ENCODE measurements around the gene TP53RK.

TP53RK gene

GRCh38 chr20:46644733-46645132 is 44.5 kb downstream of the TP53RK start:
- H3K4me1 Mint-ChIP-seq, result no peaks in the 10 kb centered on the region
- ATAC-seq (replicated peaks; ENCODE audit: extremely low read depth, poor library complexity, severe bottlenecking) (no peak), DNase-seq (ENCODE audit: low spot score in 2 of 2) (no peak)
- H3K9me3 Mint-ChIP-seq, result no peaks in the 10 kb centered on the region
- H3K27ac Mint-ChIP-seq (ENCODE audit: low read depth), result no peak overlapping the region
- no peaks in the 10 kb centered on the region for H3K36me3 Mint-ChIP-seq (ENCODE audit: insufficient read depth)
- H3K4me3 Mint-ChIP-seq, result no peak overlapping the region
- H3K27me3 Mint-ChIP-seq, result peaks cover 47% of the 10 kb centered on the region

DNA sequence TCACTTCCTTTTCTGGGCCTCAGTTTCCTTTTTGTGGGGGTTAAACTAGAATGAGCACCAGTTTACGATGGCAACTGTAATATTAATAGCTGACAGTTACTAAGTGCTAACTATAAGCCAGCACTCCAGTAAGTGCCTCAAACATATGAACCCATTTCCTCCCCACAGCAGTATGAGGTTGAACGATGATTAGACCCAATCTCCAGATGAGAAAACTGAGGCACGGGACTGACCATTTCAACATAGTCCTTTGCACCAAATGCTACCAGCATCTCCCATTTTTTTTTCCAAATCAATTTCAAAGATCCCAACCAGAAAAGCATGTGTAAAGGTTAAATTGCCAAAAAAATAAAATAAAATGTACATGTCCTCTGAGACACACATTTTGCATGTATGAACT is 45.1 kb downstream of the TP53RK start:
- ATAC-seq (replicated peaks; ENCODE audit: extremely low read depth, poor library complexity, severe bottlenecking), result no peak

DNA sequence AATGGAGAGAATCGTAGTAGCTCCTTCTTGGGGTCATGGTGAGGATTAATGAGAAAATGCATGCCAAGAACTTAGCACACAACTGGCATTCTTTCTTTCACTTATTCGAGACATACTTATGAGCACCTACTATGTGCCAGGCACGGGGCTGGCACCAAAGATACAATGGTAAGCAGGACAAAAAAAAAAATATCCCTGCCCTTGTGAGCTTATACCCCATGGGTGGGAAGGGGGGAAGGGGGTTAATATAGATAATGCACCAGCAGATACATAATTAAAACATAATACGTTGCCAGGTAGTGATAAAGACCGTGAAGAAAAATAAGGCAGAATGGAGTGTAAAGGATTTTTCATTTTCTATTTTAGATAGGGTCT is 46.3 kb downstream of the TP53RK start:
- Mint-ChIP-seq H3K4me3 (no peak overlapping the region), H3K4me1 (no peaks in the 10 kb centered on the region), H3K27ac (ENCODE audit: low read depth) (no peak overlapping the region), H3K36me3 (ENCODE audit: insufficient read depth) (no peaks in the 10 kb centered on the region), H3K9me3 (no peaks in the 10 kb centered on the region), H3K27me3 (peaks cover 56% of the 10 kb centered on the region)
- ATAC-seq (replicated peaks; ENCODE audit: extremely low read depth, poor library complexity, severe bottlenecking) (no peak), DNase-seq (ENCODE audit: low spot score in 2 of 2) (no peak)

More for the DNA sequence above, 45.1 kb downstream of the TP53RK start:
- Mint-ChIP-seq H3K36me3 (ENCODE audit: insufficient read depth) (no peaks in the 10 kb centered on the region), H3K27ac (ENCODE audit: low read depth) (no peak overlapping the region), H3K4me1 (no peaks in the 10 kb centered on the region), H3K9me3 (no peaks in the 10 kb centered on the region), H3K27me3 (peaks cover 47% of the 10 kb centered on the region), H3K4me3 (no peak overlapping the region)
- DNase-seq (ENCODE audit: low spot score in 2 of 2), result no peak

DNA sequence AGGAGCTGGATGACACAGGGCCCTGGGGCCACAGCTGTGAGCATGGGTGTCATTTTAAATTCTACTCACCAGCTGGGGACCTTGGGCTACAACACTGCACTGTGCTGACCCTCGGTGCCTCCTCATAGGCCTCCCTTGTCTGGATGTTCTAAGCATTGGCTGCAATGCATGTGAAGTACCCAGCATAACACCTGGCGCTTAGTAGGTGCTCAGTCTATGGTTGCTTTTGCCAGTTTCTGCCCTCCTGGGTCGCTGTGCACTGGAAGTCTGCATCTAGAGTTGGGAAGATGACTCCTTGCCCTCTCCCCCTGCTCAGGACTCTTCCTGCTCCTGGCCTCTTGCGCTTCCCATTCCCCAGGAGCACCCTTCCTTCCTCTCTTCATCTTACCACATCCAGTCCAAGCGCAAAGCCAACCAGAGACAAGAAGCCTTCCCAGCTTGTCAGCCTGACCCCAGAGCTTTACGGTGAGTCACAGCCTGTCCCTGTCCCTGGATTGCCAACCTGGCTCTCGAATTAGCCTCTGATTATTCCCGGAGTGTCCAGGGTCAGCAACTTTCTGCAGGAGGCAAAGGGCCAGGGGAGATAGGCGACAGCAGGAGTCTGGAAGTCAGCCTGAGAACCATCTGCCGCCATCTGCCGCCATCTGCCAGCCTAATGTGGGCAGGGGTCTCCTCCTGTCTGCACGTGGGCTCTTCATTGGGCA is 46.8 kb downstream of the TP53RK start:
- Mint-ChIP-seq H3K9me3 (no peaks in the 10 kb centered on the region), H3K36me3 (ENCODE audit: insufficient read depth) (no peaks in the 10 kb centered on the region), H3K27me3 (peaks cover 62% of the 10 kb centered on the region), H3K27ac (ENCODE audit: low read depth) (no peak overlapping the region), H3K4me3 (no peak overlapping the region), H3K4me1 (no peaks in the 10 kb centered on the region)
- DNase-seq (ENCODE audit: low spot score in 2 of 2) (no peak), ATAC-seq (replicated peaks; ENCODE audit: extremely low read depth, poor library complexity, severe bottlenecking) (no peak)

- H3K4me1 Mint-ChIP-seq, result no peaks in the 10 kb centered on the region
- H3K36me3 Mint-ChIP-seq (ENCODE audit: insufficient read depth), result no peaks in the 10 kb centered on the region
- H3K27me3 Mint-ChIP-seq, result peaks cover 67% of the 10 kb centered on the region
- ATAC-seq (replicated peaks; ENCODE audit: extremely low read depth, poor library complexity, severe bottlenecking) (no peak), DNase-seq (ENCODE audit: low spot score in 2 of 2) (no peak)
- H3K27ac Mint-ChIP-seq (ENCODE audit: low read depth), result no peak overlapping the region
- no peak overlapping the region for H3K4me3 Mint-ChIP-seq
- H3K9me3 Mint-ChIP-seq, result no peaks in the 10 kb centered on the region
These were observed 47.8 kb downstream of the TP53RK start for GRCh38 chr20:46641424-46641823.

GRCh38 chr20:46640536-46641311 is 48.5 kb downstream of the TP53RK start:
- H3K36me3 Mint-ChIP-seq (ENCODE audit: insufficient read depth), result no peaks in the 10 kb centered on the region
- no peak overlapping the region for H3K27ac Mint-ChIP-seq (ENCODE audit: low read depth)
- ATAC-seq (replicated peaks; ENCODE audit: extremely low read depth, poor library complexity, severe bottlenecking), result no peak

DNA sequence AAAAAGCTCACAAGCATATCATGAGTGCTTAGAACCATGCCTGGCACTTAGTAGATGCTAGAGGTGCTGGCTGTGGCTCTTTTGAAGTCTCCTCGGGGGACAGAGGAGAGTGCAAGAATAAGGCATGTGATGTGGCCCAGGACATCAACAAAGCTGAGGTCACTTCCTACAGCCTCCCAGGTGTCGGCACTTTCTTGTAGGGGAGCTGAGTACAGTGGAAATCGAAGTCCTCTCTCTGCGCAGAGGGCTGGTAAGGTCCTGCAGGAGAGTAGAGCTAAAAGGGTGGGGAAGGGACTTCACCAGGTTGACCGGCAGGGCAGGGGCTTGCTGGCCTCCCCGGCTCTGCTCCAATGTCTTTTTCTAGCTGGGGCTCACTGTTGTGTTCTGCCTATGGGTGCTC is 49.2 kb downstream of the TP53RK start:
- Mint-ChIP-seq H3K27ac (ENCODE audit: low read depth) (no peak overlapping the region), H3K4me3 (no peak overlapping the region), H3K9me3 (no peaks in the 10 kb centered on the region), H3K36me3 (ENCODE audit: insufficient read depth) (no peaks in the 10 kb centered on the region), H3K4me1 (no peaks in the 10 kb centered on the region), H3K27me3 (peaks cover 80% of the 10 kb centered on the region)
- no peak for DNase-seq (ENCODE audit: low spot score in 2 of 2)
- no peak for ATAC-seq (replicated peaks; ENCODE audit: extremely low read depth, poor library complexity, severe bottlenecking)

More at GRCh38 chr20:46640536-46641311, 48.5 kb downstream of the TP53RK start:
- no peak overlapping the region for H3K4me3 Mint-ChIP-seq
- H3K27me3 Mint-ChIP-seq, result peaks cover 74% of the 10 kb centered on the region
- no peaks in the 10 kb centered on the region for H3K9me3 Mint-ChIP-seq
- no peaks in the 10 kb centered on the region for H3K4me1 Mint-ChIP-seq
- DNase-seq (ENCODE audit: low spot score in 2 of 2), result no peak

DNA sequence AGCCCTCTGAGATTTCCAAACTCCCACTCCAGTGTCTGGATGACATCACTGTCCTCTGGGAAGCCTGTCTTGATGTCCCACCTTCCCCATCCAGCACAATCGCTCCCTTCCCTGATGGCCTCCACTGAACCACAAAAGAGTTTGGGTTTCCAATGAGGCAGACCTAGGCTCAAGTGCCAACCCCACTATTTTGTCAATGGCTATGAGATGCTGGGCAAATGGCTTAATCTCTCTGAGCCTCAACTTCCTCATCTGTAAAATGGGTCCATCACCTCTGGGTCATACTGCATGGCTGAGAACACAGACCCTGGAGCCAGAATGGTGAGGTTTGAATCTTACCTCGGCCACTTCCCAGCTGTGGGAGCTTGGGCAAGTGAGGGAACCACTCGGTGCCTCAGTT is 49.7 kb downstream of the TP53RK start:
- H3K4me1 Mint-ChIP-seq, result no peaks in the 10 kb centered on the region
- H3K27me3 Mint-ChIP-seq, result peaks cover 85% of the 10 kb centered on the region
- H3K9me3 Mint-ChIP-seq, result no peaks in the 10 kb centered on the region
- no peak overlapping the region for H3K4me3 Mint-ChIP-seq
- DNase-seq (ENCODE audit: low spot score in 2 of 2) (no peak), ATAC-seq (replicated peaks; ENCODE audit: extremely low read depth, poor library complexity, severe bottlenecking) (no peak)
- no peak overlapping the region for H3K27ac Mint-ChIP-seq (ENCODE audit: low read depth)
- no peaks in the 10 kb centered on the region for H3K36me3 Mint-ChIP-seq (ENCODE audit: insufficient read depth)

DNA sequence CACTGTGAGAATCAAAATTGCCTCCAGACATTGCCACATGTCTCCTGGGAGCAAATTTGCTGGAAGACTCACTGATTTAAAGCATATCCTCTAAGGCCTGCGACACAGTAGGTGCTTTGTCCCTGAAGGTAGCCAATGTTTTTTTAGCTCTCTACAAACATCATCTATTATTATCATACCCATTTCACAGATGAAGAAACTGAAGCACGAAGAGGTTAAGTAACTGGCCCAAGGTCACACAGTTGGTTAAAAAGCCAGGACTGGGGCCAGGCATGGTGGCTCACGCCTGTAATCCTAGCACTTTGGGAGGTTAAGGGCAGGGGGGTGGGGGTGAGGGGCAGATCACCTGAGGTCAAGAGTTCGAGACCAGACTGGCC is 50.4 kb downstream of the TP53RK start:
- H3K27me3 Mint-ChIP-seq, result peaks cover 86% of the 10 kb centered on the region
- H3K4me3 Mint-ChIP-seq, result no peak overlapping the region
- ATAC-seq (replicated peaks; ENCODE audit: extremely low read depth, poor library complexity, severe bottlenecking), result no peak
- DNase-seq (ENCODE audit: low spot score in 2 of 2), result no peak
- no peaks in the 10 kb centered on the region for H3K9me3 Mint-ChIP-seq
- no peaks in the 10 kb centered on the region for H3K4me1 Mint-ChIP-seq
- H3K36me3 Mint-ChIP-seq (ENCODE audit: insufficient read depth), result no peaks in the 10 kb centered on the region
- H3K27ac Mint-ChIP-seq (ENCODE audit: low read depth), result no peak overlapping the region

- no peaks in the 10 kb centered on the region for H3K4me1 Mint-ChIP-seq
- H3K27me3 Mint-ChIP-seq, result peaks cover 82% of the 10 kb centered on the region
- no peak overlapping the region for H3K27ac Mint-ChIP-seq (ENCODE audit: low read depth)
- no peaks in the 10 kb centered on the region for H3K36me3 Mint-ChIP-seq (ENCODE audit: insufficient read depth)
- no peak overlapping the region for H3K4me3 Mint-ChIP-seq
- no peaks in the 10 kb centered on the region for H3K9me3 Mint-ChIP-seq
- ATAC-seq (replicated peaks; ENCODE audit: extremely low read depth, poor library complexity, severe bottlenecking) (no peak), DNase-seq (ENCODE audit: low spot score in 2 of 2) (no peak)
These were observed 50.9 kb downstream of the TP53RK start for GRCh38 chr20:46638134-46638897.

GRCh38 chr20:46637427-46638133 is 51.7 kb downstream of the TP53RK start:
- Mint-ChIP-seq H3K4me1 (no peaks in the 10 kb centered on the region), H3K4me3 (no peak overlapping the region), H3K27me3 (peaks cover 75% of the 10 kb centered on the region), H3K9me3 (no peaks in the 10 kb centered on the region), H3K27ac (ENCODE audit: low read depth) (no peak overlapping the region), H3K36me3 (ENCODE audit: insufficient read depth) (no peaks in the 10 kb centered on the region)
- no peak for DNase-seq (ENCODE audit: low spot score in 2 of 2)
- ATAC-seq (replicated peaks; ENCODE audit: extremely low read depth, poor library complexity, severe bottlenecking), result no peak

GRCh38 chr20:46637020-46637419 is 52.2 kb downstream of the TP53RK start:
- Mint-ChIP-seq H3K4me1 (no peaks in the 10 kb centered on the region), H3K36me3 (ENCODE audit: insufficient read depth) (no peaks in the 10 kb centered on the region), H3K9me3 (no peaks in the 10 kb centered on the region), H3K27ac (ENCODE audit: low read depth) (no peak overlapping the region), H3K27me3 (peaks cover 69% of the 10 kb centered on the region), H3K4me3 (no peak overlapping the region)
- DNase-seq (ENCODE audit: low spot score in 2 of 2) (no peak), ATAC-seq (replicated peaks; ENCODE audit: extremely low read depth, poor library complexity, severe bottlenecking) (no peak)
